Measurements from ENCODE around the gene EHHADH.

DNA sequence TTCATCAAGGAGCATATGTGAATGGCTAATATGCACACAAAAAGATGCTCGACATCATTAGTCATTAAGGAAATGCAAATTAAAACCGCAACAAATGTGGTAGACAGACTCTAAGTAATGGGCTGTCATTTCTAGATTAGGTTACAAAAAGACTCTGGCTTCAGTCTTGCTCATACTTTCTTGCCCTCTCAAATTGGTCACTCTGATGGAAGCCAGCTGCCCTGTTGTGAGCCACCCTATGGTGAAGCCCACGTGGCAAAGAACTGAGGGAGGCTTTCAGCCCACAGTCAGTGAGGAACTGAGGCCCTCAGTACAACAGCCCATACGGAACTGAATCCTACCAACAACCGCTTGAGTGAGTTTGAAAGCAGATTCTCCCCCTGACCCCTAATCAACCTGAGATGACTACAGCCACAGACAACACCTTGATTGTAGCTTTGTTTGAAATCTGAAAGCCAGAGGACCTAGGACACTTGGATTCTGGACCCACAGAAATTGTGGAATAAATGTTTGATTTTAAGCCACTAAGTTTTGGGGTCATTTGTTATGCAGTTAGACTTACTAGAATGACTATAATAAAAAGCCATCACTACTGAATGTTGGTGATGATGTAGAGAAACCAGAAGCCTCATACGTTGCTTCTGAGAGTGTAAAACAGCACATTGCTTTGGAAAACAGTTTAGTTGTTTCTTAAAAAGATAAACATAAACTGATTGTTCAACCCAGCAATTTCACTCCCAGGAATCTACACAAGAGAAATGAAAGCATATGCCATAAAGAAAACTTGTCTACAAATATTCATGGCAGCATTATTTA lies 45.7 kb downstream of the EHHADH start:
- TF ChIP-seq POLR2A (IDR thresholded peaks at IDR 0.05) (no peak), EP300 (IDR thresholded peaks at IDR 0.05) (no peak), POLR2AphosphoS5 (IDR thresholded peaks at IDR 0.05) (no peak)
- TF ChIP-seq, protein P1, sequence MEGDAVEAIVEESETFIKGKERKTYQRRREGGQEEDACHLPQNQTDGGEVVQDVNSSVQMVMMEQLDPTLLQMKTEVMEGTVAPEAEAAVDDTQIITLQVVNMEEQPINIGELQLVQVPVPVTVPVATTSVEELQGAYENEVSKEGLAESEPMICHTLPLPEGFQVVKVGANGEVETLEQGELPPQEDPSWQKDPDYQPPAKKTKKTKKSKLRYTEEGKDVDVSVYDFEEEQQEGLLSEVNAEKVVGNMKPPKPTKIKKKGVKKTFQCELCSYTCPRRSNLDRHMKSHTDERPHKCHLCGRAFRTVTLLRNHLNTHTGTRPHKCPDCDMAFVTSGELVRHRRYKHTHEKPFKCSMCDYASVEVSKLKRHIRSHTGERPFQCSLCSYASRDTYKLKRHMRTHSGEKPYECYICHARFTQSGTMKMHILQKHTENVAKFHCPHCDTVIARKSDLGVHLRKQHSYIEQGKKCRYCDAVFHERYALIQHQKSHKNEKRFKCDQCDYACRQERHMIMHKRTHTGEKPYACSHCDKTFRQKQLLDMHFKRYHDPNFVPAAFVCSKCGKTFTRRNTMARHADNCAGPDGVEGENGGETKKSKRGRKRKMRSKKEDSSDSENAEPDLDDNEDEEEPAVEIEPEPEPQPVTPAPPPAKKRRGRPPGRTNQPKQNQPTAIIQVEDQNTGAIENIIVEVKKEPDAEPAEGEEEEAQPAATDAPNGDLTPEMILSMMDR (IDR thresholded peaks at IDR 0.05) = no peak
